Liver (tissue), 3 donors: ENCODE results near the gene PHC3.

Experiments
- CTCF ChIP-seq: fragments of 150-350 bp; IDR thresholded peaks from 2 replicates; pipeline ENCODE4 v1.5.1; 2017; ENCODE audit warnings: improper control_type of control experiment, low read depth, low read length; ENCODE audit not compliant: missing input control
- FOXA1 ChIP-seq: IDR thresholded peaks from 2 replicates; pipeline ENCODE4 v1.6.1; 2016; ENCODE audit warnings: antibody characterized with exemption
- JUND ChIP-seq, 2 donors: IDR thresholded peaks; 2 replicates each; pipeline ENCODE4 v1.6.1; 2016; ENCODE audit warnings: antibody characterized with exemption in 2 of 2
- MAX ChIP-seq: IDR thresholded peaks from 2 replicates; pipeline ENCODE4 v1.6.1; 2016; ENCODE audit warnings: antibody characterized with exemption
- RAD21 ChIP-seq, 2 donors: IDR thresholded peaks; 2 replicates each; pipeline ENCODE4 v1.6.1; 2016; ENCODE audit warnings: antibody characterized with exemption in 2 of 2, mild to moderate bottlenecking in 2 of 2
- TAF1 ChIP-seq: conservative IDR thresholded peaks from 2 replicates; pipeline ENCODE4 v1.6.1; 2016; ENCODE audit warnings: antibody characterized with exemption, mild to moderate bottlenecking
- YY1 ChIP-seq: IDR thresholded peaks from 2 replicates; pipeline ENCODE4 v1.6.1; 2016; ENCODE audit warnings: antibody characterized with exemption, mild to moderate bottlenecking
- TF ChIP-seq, protein P1 (sequence below): IDR thresholded peaks from 2 replicates; pipeline ENCODE4 v1.6.1; 2016; ENCODE audit warnings: antibody characterized with exemption, mild to moderate bottlenecking
- donor health status: healthy.
- donor health status: healthy.

GRCh38 chr3:170096342-170096741 is 85.2 kb downstream of the PHC3 start:
- TF ChIP-seq MAX (no peak), JUND (IDR thresholded peaks at IDR 0.05) (no peak), CTCF (no peak), TAF1 (no peak), RAD21 (IDR thresholded peaks at IDR 0.05) (no peak), FOXA1 (no peak), YY1 (no peak)
- TF ChIP-seq, protein P1, sequence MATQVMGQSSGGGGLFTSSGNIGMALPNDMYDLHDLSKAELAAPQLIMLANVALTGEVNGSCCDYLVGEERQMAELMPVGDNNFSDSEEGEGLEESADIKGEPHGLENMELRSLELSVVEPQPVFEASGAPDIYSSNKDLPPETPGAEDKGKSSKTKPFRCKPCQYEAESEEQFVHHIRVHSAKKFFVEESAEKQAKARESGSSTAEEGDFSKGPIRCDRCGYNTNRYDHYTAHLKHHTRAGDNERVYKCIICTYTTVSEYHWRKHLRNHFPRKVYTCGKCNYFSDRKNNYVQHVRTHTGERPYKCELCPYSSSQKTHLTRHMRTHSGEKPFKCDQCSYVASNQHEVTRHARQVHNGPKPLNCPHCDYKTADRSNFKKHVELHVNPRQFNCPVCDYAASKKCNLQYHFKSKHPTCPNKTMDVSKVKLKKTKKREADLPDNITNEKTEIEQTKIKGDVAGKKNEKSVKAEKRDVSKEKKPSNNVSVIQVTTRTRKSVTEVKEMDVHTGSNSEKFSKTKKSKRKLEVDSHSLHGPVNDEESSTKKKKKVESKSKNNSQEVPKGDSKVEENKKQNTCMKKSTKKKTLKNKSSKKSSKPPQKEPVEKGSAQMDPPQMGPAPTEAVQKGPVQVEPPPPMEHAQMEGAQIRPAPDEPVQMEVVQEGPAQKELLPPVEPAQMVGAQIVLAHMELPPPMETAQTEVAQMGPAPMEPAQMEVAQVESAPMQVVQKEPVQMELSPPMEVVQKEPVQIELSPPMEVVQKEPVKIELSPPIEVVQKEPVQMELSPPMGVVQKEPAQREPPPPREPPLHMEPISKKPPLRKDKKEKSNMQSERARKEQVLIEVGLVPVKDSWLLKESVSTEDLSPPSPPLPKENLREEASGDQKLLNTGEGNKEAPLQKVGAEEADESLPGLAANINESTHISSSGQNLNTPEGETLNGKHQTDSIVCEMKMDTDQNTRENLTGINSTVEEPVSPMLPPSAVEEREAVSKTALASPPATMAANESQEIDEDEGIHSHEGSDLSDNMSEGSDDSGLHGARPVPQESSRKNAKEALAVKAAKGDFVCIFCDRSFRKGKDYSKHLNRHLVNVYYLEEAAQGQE, result no peak
